ENCODE results near the gene WDR1.

Gene WDR1

DNA sequence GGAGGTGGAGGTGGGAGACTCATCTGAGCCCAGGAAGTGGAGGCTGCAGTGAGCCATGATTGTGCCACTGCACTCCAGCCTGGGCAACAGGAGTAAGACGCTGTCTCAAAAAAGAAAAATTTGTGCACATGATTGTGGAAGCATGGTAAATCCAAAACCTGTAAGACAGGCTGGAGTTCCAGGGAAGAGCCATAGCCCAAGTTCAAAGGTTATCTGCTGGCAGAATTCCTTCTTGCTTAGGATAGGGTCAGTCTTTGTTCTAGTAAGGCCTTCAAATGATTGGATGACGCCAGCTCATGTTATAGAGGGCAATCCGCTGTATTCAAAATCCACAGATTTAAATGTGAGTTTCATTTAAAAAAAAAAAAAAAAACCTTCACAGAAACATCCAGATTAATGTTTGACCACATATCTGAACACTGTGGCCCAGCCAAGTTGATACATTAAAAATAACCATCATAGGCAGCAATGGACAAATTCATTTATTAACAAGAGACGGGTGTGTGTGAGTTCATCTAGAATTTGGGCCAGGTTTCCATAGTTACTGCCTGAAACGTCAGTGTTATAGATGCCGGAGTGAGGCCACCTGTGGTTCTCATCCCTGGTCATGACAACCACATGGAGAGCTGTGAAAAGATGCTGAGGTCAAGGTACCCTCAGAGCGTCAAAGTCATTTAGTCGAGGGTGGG, 60.1 kb downstream of the WDR1 start:
- H3K4me1 Mint-ChIP-seq (ENCODE audit: low read depth): no peaks in the 10 kb centered on the region
- H3K27ac Mint-ChIP-seq: no peak overlapping the region
- H3K9me3 Mint-ChIP-seq: no peaks in the 10 kb centered on the region
- no peaks in the 10 kb centered on the region for H3K27me3 Mint-ChIP-seq (ENCODE audit: low read depth)
- no peak overlapping the region for H3K4me3 Mint-ChIP-seq
- peaks cover 8% of the 10 kb centered on the region for H3K36me3 Mint-ChIP-seq (ENCODE audit: low read depth)
- DNase-seq (ENCODE audit: low spot score): no peak

DNA sequence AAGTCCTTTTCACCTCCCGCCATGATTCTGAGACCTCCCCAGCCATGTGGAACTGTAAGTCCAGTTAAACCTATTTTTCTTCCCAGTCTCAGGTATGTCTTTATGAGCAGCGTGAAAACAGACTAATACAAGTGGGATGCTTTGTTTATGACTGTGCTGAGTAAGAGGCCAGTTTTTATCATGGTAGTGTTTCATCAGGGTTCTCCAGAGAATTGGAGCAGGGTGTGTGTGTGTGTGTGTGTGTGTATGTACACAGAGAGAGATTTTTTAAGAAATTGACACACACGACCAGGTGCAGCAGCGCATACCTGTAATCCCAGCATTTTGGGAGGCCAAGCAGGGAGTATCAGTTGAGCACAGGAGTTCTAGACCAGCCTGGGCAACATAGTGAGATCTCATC, 60.7 kb downstream of the WDR1 start:
- H3K27me3 Mint-ChIP-seq (ENCODE audit: low read depth): no peaks in the 10 kb centered on the region
- H3K4me3 Mint-ChIP-seq: no peak overlapping the region
- peaks cover 8% of the 10 kb centered on the region for H3K36me3 Mint-ChIP-seq (ENCODE audit: low read depth)
- DNase-seq (ENCODE audit: low spot score): no peak
- no peaks in the 10 kb centered on the region for H3K9me3 Mint-ChIP-seq
- H3K27ac Mint-ChIP-seq: no peak overlapping the region
- H3K4me1 Mint-ChIP-seq (ENCODE audit: low read depth): no peaks in the 10 kb centered on the region

DNA sequence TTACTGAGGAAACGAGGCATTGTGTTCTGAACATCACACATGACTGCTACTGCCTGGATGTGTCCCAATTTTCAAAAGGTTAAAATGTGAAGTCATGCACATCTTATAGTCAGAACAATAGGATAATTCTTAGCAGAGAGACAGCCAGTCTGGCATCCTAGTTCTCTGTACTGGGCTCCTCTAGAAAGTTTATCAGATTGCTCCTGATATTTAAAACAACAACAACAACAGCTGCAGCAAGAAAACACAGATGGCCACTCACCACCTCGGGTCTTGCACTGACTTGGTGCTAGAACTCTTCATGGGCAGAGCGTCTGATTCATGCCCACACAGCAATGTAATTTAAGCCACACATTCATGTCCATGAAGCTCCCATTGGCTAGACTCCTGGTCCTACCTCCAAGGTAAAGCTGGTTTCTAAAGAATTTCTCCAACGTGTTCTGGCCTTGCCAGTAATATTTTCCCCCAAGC, 62.0 kb downstream of the WDR1 start:
- Mint-ChIP-seq H3K36me3 (ENCODE audit: low read depth) (peaks cover 4% of the 10 kb centered on the region), H3K27ac (no peak overlapping the region), H3K9me3 (no peaks in the 10 kb centered on the region), H3K4me3 (no peak overlapping the region), H3K4me1 (ENCODE audit: low read depth) (no peaks in the 10 kb centered on the region), H3K27me3 (ENCODE audit: low read depth) (peaks cover 2% of the 10 kb centered on the region)
- DNase-seq (ENCODE audit: low spot score): no peak

DNA sequence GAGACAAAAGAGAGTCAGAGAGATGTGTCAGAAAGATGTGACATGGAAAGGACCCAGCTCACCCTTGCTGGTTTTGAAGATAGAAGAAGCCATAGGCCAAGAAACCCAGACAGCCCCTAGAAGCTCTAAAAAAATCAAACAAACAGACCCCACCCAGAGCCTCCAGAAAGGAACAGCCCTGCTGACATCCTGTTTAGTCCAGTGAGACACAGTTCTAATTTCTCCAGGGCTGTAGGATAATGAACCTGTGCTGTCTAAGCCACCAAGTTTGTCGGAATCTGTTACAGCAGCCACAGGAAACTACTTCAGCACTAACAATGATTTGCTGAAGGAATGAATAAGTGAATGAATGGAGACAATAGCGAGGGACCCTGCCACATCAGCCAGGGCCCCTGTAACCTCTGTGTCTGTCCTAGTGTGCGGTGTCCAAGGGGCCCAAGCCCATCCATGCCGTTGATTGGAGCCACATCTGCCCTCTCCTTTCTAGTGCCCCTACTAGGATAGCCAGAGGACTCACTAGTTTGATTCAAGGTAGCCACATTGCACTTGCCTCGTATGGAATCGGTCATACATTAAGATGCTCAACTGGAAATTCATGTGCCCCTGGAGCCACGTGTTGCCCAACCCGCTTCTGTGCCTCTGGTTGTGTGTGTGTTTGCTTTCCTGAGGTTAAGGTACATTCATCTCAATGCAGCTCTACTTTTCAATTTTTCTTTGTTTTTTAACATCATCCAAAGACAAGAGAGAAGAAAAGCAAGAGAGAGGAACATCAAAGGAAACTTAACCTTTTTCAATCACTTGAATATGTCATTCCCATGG, 62.8 kb downstream of the WDR1 start:
- DNase-seq (ENCODE audit: low spot score): no peak
- Mint-ChIP-seq H3K4me1 (ENCODE audit: low read depth) (peaks cover 3% of the 10 kb centered on the region), H3K36me3 (ENCODE audit: low read depth) (peaks cover 4% of the 10 kb centered on the region), H3K4me3 (no peak overlapping the region), H3K9me3 (no peaks in the 10 kb centered on the region), H3K27me3 (ENCODE audit: low read depth) (peaks cover 2% of the 10 kb centered on the region), H3K27ac (no peak overlapping the region)

DNA sequence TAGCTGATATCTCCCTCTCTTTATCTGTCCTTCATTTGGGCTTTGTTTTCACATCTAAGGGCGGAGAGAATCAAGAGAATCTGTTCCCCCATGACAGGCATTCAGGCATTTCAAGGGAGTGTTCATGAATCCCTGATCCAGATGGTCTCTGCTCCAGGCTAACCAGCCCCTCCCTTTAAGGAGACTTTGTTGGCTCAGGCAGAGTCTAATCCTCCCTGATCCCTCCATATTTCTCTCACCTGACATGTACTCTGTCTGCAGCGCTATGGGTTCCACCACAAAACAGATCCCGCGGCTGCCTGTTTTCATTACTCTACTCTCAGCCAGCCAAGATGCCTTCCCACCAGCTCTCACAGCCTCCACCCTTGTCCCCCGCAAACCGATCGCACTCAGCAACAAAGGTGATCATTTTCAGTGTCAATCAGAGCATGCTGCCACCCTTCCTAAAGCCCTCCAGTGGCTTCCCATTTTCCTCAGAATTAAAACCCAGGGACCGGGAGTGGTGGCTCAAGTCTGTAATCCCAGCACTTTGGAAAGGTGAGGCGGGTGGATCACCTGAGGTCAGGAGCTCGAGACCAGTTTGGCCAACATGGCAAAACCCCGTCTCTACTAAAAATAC, 65.0 kb downstream of the WDR1 start:
- H3K9me3 Mint-ChIP-seq: no peaks in the 10 kb centered on the region
- peaks cover 12% of the 10 kb centered on the region for H3K4me1 Mint-ChIP-seq (ENCODE audit: low read depth)
- DNase-seq (ENCODE audit: low spot score): no peak
- no peaks in the 10 kb centered on the region for H3K36me3 Mint-ChIP-seq (ENCODE audit: low read depth)
- H3K27ac Mint-ChIP-seq: no peak overlapping the region
- H3K4me3 Mint-ChIP-seq: no peak overlapping the region
- peaks cover 2% of the 10 kb centered on the region for H3K27me3 Mint-ChIP-seq (ENCODE audit: low read depth)

DNA sequence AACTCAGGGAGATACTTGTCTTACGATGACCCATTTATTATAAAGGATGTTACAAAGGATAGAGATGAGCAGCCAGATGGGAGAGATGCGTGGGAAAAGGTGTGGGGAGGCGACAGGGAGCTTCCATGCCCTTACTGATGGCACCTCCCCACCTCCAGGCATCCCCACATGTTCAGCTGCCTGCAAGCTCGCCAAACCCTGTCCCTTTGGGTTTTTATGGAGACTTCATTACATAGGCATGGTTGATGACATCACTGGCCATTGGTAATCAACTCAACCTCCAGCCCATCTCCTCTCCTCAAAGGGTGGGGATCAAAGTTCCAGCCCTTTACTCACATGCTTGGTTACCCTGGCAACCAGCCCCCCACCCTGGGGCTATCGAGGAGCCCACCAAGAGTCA, 65.9 kb downstream of the WDR1 start:
- Mint-ChIP-seq H3K27me3 (ENCODE audit: low read depth) (peaks cover 2% of the 10 kb centered on the region), H3K4me3 (no peak overlapping the region), H3K4me1 (ENCODE audit: low read depth) (peaks cover 12% of the 10 kb centered on the region), H3K36me3 (ENCODE audit: low read depth) (no peaks in the 10 kb centered on the region), H3K9me3 (no peaks in the 10 kb centered on the region), H3K27ac (no peak overlapping the region)
- no peak for DNase-seq (ENCODE audit: low spot score)

DNA sequence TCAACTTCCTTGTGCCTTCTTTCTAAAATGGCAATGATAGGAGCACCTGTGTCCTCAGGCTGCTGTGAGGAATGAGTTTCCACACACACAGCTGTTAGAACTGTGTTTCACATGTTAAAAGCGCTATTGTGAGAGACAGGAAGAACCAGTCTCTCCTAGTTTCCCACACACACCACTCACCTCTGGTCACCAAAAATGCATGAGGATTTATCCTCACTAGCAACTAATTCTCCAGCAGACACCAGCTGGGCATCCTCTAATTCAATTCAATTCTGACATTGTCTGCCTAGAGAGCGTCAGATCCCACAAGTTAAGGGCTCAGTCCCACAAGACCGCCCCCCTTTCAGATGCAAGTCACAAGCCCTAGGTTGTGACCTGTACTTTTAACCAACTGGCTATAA, 66.3 kb downstream of the WDR1 start:
- H3K9me3 Mint-ChIP-seq: no peaks in the 10 kb centered on the region
- H3K27me3 Mint-ChIP-seq (ENCODE audit: low read depth): peaks cover 2% of the 10 kb centered on the region
- DNase-seq (ENCODE audit: low spot score): no peak
- no peak overlapping the region for H3K4me3 Mint-ChIP-seq
- H3K36me3 Mint-ChIP-seq (ENCODE audit: low read depth): no peaks in the 10 kb centered on the region
- no peak overlapping the region for H3K27ac Mint-ChIP-seq
- H3K4me1 Mint-ChIP-seq (ENCODE audit: low read depth): peaks cover 12% of the 10 kb centered on the region

DNA sequence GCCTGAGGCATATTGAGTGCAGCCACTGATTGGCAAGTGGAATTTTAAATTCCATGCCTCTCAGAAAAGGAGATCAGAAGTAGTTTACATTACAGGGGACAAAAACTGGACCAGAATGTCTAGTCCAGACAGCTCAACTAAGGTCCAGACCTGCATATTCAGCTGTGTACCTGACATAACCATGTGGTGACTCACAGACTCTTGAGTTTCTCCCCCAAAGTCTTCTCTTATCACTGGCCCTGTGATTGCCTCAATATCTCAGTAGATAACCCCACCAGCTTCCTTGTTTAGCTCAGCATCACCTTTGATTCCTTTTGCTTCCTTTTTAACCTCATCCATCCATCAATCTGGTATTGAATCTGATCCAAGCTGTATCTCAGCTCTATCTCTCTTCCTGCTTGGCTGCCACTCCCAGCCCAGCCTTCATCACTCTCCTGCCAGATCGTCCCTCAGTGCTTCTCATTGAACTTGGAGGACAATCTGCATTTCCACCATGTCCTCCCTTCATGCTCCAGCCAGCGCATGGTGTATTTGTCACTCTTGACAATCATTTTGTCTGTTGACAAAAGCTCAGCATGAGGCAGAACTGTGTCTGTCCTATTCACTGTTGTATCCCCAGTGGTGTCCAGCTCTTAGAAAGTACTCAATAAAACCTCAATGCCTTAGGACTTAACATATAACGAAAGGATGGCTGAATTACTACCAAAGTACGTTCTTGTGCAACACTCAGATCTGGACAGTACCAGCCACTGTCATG, 67.5 kb downstream of the WDR1 start:
- no peak overlapping the region for H3K27ac Mint-ChIP-seq
- no peak overlapping the region for H3K4me3 Mint-ChIP-seq
- no peak for DNase-seq (ENCODE audit: low spot score)
- H3K9me3 Mint-ChIP-seq: no peaks in the 10 kb centered on the region
- no peaks in the 10 kb centered on the region for H3K36me3 Mint-ChIP-seq (ENCODE audit: low read depth)
- peaks cover 12% of the 10 kb centered on the region for H3K4me1 Mint-ChIP-seq (ENCODE audit: low read depth)
- H3K27me3 Mint-ChIP-seq (ENCODE audit: low read depth): peaks cover 2% of the 10 kb centered on the region

DNA sequence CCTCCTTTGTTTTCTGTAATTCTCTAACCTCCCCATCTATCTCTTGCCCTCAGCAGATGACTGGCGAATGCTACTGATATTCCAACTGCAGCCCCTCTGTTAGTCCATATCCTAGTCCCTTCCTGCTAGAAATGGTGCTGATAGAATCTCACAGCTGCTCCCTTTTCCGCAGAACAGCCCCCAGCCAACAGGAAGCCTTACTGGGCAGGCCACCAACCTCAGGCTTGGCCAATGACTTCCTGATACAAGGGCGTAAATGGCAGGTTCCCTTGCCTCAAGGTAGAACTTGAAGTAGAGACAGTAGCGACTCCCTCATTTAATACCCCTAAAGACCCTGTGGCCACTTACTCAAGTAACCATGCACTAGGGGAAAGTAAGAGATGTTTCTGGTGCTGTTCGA, 68.6 kb downstream of the WDR1 start:
- H3K27me3 Mint-ChIP-seq (ENCODE audit: low read depth): peaks cover 4% of the 10 kb centered on the region
- peaks cover under 1% of the 10 kb centered on the region for H3K9me3 Mint-ChIP-seq
- H3K4me3 Mint-ChIP-seq: no peak overlapping the region
- no peak overlapping the region for H3K27ac Mint-ChIP-seq
- H3K36me3 Mint-ChIP-seq (ENCODE audit: low read depth): no peaks in the 10 kb centered on the region
- H3K4me1 Mint-ChIP-seq (ENCODE audit: low read depth): peaks cover 12% of the 10 kb centered on the region
- no peak for DNase-seq (ENCODE audit: low spot score)

DNA sequence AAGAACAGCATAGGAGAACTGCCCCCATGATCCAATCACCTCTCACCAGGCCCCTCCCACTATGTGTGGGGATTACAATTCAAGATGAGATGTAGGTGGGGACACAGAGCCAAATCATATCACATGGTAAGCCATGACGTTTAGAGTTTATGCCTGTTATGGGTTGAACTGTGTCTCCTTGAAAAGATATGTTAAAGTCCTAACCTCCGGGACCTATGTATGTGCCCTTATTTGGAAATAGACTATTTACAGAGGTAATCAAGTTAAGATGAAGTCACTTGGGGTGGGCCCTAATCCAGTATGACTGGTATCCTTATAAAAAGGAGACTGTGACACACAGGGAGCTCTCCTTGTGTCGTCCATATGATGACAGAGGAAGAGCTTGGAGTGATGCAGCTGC, 70.1 kb downstream of the WDR1 start:
- Mint-ChIP-seq H3K9me3 (peaks cover 9% of the 10 kb centered on the region), H3K4me1 (ENCODE audit: low read depth) (peaks cover 12% of the 10 kb centered on the region)

DNA sequence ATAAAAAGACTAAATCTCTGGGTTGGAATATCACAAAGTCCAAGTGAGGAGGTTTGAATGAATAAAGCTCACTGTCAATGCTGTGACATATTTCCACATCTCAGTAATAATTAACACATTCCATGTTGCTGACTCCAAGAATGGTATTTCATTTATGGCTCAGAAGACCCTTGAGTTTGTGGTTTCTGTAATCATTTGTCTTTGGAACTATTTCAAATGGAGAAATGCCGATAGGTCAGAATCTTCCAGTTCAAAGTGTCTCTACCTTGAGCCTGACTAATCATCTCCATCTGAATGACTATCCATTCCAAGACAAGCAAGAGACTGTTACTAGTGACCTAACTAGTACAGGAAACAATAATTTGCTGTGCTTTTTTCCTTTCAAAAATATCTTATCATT, 71.1 kb downstream of the WDR1 start:
- Mint-ChIP-seq H3K36me3 (ENCODE audit: low read depth) (no peaks in the 10 kb centered on the region), H3K9me3 (peaks cover 9% of the 10 kb centered on the region), H3K27me3 (ENCODE audit: low read depth) (peaks cover 6% of the 10 kb centered on the region), H3K4me3 (no peak overlapping the region), H3K4me1 (ENCODE audit: low read depth) (peaks cover 12% of the 10 kb centered on the region), H3K27ac (no peak overlapping the region)
- no peak for DNase-seq (ENCODE audit: low spot score)

More for the DNA sequence above, 70.1 kb downstream of the WDR1 start:
- no peak for DNase-seq (ENCODE audit: low spot score)
- Mint-ChIP-seq H3K27ac (no peak overlapping the region), H3K36me3 (ENCODE audit: low read depth) (no peaks in the 10 kb centered on the region), H3K4me3 (no peak overlapping the region), H3K27me3 (ENCODE audit: low read depth) (peaks cover 6% of the 10 kb centered on the region)

DNA sequence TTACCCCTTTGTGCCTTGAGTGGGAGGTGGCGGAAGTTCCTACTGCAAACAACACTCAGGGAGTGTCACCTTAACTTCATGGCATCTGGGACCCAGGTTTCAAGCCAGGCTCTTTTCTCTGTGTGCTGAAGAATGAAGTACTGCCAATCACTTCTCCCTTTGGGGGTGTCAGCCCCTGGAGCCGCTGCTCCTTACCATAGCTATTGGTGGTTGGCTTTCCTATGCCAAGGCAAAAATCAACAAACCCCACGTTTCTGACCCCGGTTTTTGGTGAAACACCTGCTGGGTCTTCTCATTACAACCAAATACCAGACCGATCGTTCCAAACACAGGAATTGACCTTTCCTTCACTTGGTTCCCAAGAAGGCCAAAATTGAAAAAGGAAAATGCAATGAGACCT, 75.6 kb downstream of the WDR1 start:
- Mint-ChIP-seq H3K27ac (no peak overlapping the region), H3K27me3 (ENCODE audit: low read depth) (peaks cover 4% of the 10 kb centered on the region), H3K4me1 (ENCODE audit: low read depth) (no peaks in the 10 kb centered on the region), H3K4me3 (no peak overlapping the region), H3K9me3 (peaks cover 9% of the 10 kb centered on the region), H3K36me3 (ENCODE audit: low read depth) (no peaks in the 10 kb centered on the region)
- no peak for DNase-seq (ENCODE audit: low spot score)

DNA sequence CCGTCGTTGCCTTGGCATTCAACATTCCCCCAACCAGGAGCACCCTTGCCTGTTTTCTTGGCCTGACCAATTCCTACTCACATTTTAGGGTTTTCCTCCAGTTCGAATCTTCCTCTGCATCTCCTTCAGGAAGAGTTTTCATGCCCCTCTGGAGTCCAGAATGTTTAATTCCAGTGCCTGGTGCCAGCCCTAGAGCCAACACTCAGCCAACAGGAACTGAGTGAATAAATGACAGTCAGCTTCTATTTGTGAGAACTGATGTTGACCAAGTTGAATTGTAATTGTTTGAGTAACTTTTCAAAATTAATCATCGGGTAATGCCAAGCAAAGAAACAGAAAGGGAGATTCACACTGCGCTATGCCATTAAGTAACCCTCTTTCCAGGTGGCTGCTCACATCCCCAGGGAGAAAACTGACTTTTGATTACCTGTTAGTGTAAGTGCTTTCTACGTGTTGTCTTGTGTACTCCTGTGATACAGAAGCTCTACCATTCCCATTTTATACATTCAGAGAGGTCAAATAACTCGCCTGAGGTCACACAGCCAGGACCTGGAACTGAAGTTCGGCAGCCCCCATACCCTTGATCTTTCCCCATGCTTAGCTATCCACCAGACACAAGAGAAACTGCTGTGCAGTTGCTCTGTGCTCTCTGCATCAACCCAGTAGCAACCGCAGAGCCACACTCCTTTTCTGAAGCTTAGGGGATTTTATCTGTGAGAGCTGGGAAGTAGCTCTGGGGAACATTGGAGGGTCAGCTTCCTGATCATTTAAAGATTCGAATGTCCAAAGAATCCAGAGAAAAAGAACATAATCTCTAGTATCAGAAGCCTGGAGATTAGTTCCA, 76.3 kb downstream of the WDR1 start:
- H3K4me3 Mint-ChIP-seq: no peak overlapping the region
- H3K9me3 Mint-ChIP-seq: peaks cover 9% of the 10 kb centered on the region
- no peaks in the 10 kb centered on the region for H3K4me1 Mint-ChIP-seq (ENCODE audit: low read depth)
- H3K27ac Mint-ChIP-seq: no peak overlapping the region
- H3K36me3 Mint-ChIP-seq (ENCODE audit: low read depth): no peaks in the 10 kb centered on the region
- H3K27me3 Mint-ChIP-seq (ENCODE audit: low read depth): peaks cover 4% of the 10 kb centered on the region
- no peak for DNase-seq (ENCODE audit: low spot score)

All from T-helper 2 cell treated with Interferon-gamma antibody and Interleukin-4, amounts not matched to agents 5 μg/mL and 100 μg/mL, for 36 hours (primary cell).